H1 (cell line): ENCODE measurements around the gene GALNT17. TPM values are rescaled to one million over a fixed set of nuclear protein-coding genes. Genes with fewer than 3 reads are reported as not detected.

ENCODE experiments used
- CTCF ChIA-PET: fragments of 300-600 bp; sonication (Branson Sonifier 250); formaldehyde crosslinking; loops from one replicate; lab custom pipeline; 2021; ENCODE audit not compliant: partially characterized antibody; lab: Charles Lee
- POLR2A ChIA-PET: fragments of 300-600 bp; sonication (Branson Sonifier 250); formaldehyde crosslinking; loops from one replicate; lab custom pipeline; 2021; ENCODE audit warnings: inconsistent platforms; ENCODE audit not compliant: partially characterized antibody; lab: Charles Lee
- DNase-seq, 2 experiments: peaks; one replicate each; pipeline versions ENCODE4 v3.0.0 to v3.0.0-alpha.2; 2010 to 2022; ENCODE audit warnings: low spot score in 2 of 2, low read depth in 1 of 2, mixed read lengths in 1 of 2
- FAIRE-seq: peaks from 2 replicates; lab custom pipeline; 2011; peaks lifted over from hg19 to GRCh38; lab: Jason Lieb, UNC
- H2AFZ ChIP-seq: 2 replicates; pipeline ENCODE4 v1.8.1; 2012; ENCODE audit warnings: low read length, inconsistent platforms
- H2AK5ac ChIP-seq: 2 replicates; pipeline ENCODE4 v1.6.1; 2013; ENCODE audit warnings: low read depth, low read length
- H2BK120ac ChIP-seq: replicated peaks from 2 replicates; pipeline ENCODE3; 2013; ENCODE audit warnings: low read depth, low read length, inconsistent platforms
- H2BK12ac ChIP-seq: 2 replicates; pipeline ENCODE4 v1.6.1; 2013; ENCODE audit warnings: low read depth, low read length
- H2BK15ac ChIP-seq: 2 replicates; pipeline ENCODE4 v1.6.1; 2013; ENCODE audit warnings: low read length
- H2BK20ac ChIP-seq: 2 replicates; pipeline ENCODE4 v1.6.1; 2013; ENCODE audit warnings: low read length
- H2BK5ac ChIP-seq: 2 replicates; pipeline ENCODE4 v1.6.1; 2013; ENCODE audit warnings: low read depth, low read length
- H3K14ac ChIP-seq: 2 replicates; pipeline ENCODE4 v1.6.1; 2013; ENCODE audit warnings: inconsistent platforms; ENCODE audit not compliant: insufficient read length
- H3K18ac ChIP-seq: 2 replicates; pipeline ENCODE4 v1.6.1; 2013; ENCODE audit warnings: low read length; ENCODE audit errors: extremely low read depth
- H3K23ac ChIP-seq: 2 replicates; pipeline ENCODE4 v1.6.1; 2013; ENCODE audit warnings: inconsistent platforms; ENCODE audit not compliant: insufficient read length
- H3K23me2 ChIP-seq: 2 replicates; pipeline ENCODE4 v1.6.1; 2013; ENCODE audit warnings: low read depth, low read length
- H3K27ac ChIP-seq: 2 replicates; pipeline ENCODE4 v1.6.1; 2011; ENCODE audit warnings: low read depth, low read length, inconsistent platforms
- H3K27me3 ChIP-seq, 4 experiments: replicated peaks in 1 of 4; 1 replicate in 1 of 4; 2 replicates in 3 of 4; pipeline versions ENCODE4 v1.6.1 to v1.8.1; 2011 to 2013; ENCODE audit warnings: low read length in 3 of 4, mild to moderate bottlenecking in 3 of 4, inconsistent platforms in 2 of 4, mixed read lengths in 2 of 4, moderate library complexity in 1 of 4; ENCODE audit not compliant: control insufficient read depth in 3 of 4, insufficient read depth in 3 of 4; ENCODE audit errors: extremely low read depth in 1 of 4
- H3K36me3 ChIP-seq, 4 experiments: 2 replicates each; pipeline versions ENCODE4 v1.6.1 to v1.8.1; 2011 to 2013; ENCODE audit warnings: mild to moderate bottlenecking in 4 of 4, low read length in 3 of 4, moderate library complexity in 2 of 4, control low read depth in 1 of 4, inconsistent platforms in 1 of 4; ENCODE audit not compliant: insufficient read depth in 4 of 4, control insufficient read depth in 2 of 4
- H3K4ac ChIP-seq: replicated peaks from 2 replicates; pipeline ENCODE3; 2013; ENCODE audit warnings: low read length, low read depth, mixed read lengths, inconsistent platforms; ENCODE audit not compliant: insufficient read length
- H3K4me1 ChIP-seq, 4 experiments: replicated peaks in 1 of 4; 1 replicate in 1 of 4; 2 replicates in 3 of 4; pipeline versions ENCODE4 v1.6.1 to v1.8.1; 2011 to 2013; ENCODE audit warnings: low read length in 3 of 4, inconsistent platforms in 2 of 4, mixed read lengths in 1 of 4; ENCODE audit not compliant: insufficient read depth in 4 of 4, control insufficient read depth in 3 of 4
- H3K4me2 ChIP-seq, 2 experiments: 2 replicates each; pipeline versions ENCODE4 v1.6.1 to v1.8.1; 2011 to 2013; ENCODE audit warnings: low read depth in 2 of 2, low read length in 2 of 2, control low read depth in 1 of 2, inconsistent platforms in 1 of 2, mild to moderate bottlenecking in 1 of 2; ENCODE audit not compliant: insufficient read depth in 1 of 2
- H3K4me3 ChIP-seq, 4 experiments: fragments of 200-600, 300-600 bp in 1 of 4; sonication (generic), shearing (Covaris generic), sonication (Bioruptor Twin) in 1 of 4; 2 replicates each; pipeline versions ENCODE4 v1.5.1 to v1.8.1; 2011 to 2016; ENCODE audit warnings: low read length in 4 of 4, low read depth in 3 of 4, control low read depth in 2 of 4, inconsistent platforms in 2 of 4, mild to moderate bottlenecking in 2 of 4, mixed read lengths in 1 of 4, moderate library complexity in 1 of 4; ENCODE audit not compliant: insufficient read depth in 2 of 4; ENCODE audit errors: extremely low read depth in 1 of 4
- H3K56ac ChIP-seq: replicated peaks from 2 replicates; pipeline ENCODE3; 2013; ENCODE audit warnings: low read depth, mild to moderate bottlenecking, mixed read lengths, low read length, inconsistent platforms; ENCODE audit not compliant: insufficient read length
- H3K79me1 ChIP-seq: 2 replicates; pipeline ENCODE4 v1.6.1; 2013; ENCODE audit warnings: low read depth, low read length, control low read depth
- H3K79me2 ChIP-seq, 2 experiments: 2 replicates each; pipeline versions ENCODE4 v1.6.1 to v1.8.1; 2012 to 2013; ENCODE audit warnings: low read length in 2 of 2, mild to moderate bottlenecking in 2 of 2, inconsistent platforms in 1 of 2; ENCODE audit not compliant: insufficient read depth in 2 of 2, control insufficient read depth in 1 of 2
- H3K9ac ChIP-seq, 4 experiments: replicated peaks in 1 of 4; 1 replicate in 1 of 4; 2 replicates in 3 of 4; pipeline versions ENCODE4 v1.6.1 to v1.8.1; 2011 to 2013; ENCODE audit warnings: low read depth in 3 of 4, low read length in 3 of 4, control low read depth in 2 of 4, mild to moderate bottlenecking in 2 of 4, moderate library complexity in 2 of 4, inconsistent platforms in 1 of 4; ENCODE audit errors: extremely low read depth in 1 of 4
- H3K9me3 ChIP-seq, 2 experiments: 2 replicates each; pipeline versions ENCODE4 v1.6.1 to v1.8.1; 2012 to 2013; ENCODE audit warnings: mild to moderate bottlenecking in 2 of 2, moderate library complexity in 2 of 2, control low read depth in 1 of 2, inconsistent platforms in 1 of 2, low read depth in 1 of 2, low read length in 1 of 2, mixed read lengths in 1 of 2; ENCODE audit not compliant: insufficient read depth in 2 of 2
- H4K20me1 ChIP-seq, 2 experiments: replicated peaks in 1 of 2; 2 replicates each; pipeline versions ENCODE3 to v1.8.1; 2011 to 2013; ENCODE audit warnings: inconsistent platforms in 2 of 2, low read length in 2 of 2, mild to moderate bottlenecking in 1 of 2; ENCODE audit not compliant: insufficient read depth in 2 of 2, control insufficient read depth in 1 of 2
- H4K5ac ChIP-seq: 2 replicates; pipeline ENCODE4 v1.6.1; 2013; ENCODE audit warnings: low read length, low read depth, mixed read lengths, inconsistent platforms; ENCODE audit not compliant: insufficient read length
- H4K8ac ChIP-seq: 2 replicates; pipeline ENCODE4 v1.8.0; 2013; ENCODE audit warnings: mild to moderate bottlenecking, moderate library complexity, low read length, inconsistent platforms; ENCODE audit not compliant: insufficient read depth; ENCODE audit errors: extremely low read depth
- H4K91ac ChIP-seq: replicated peaks from 2 replicates; pipeline ENCODE3; 2013; ENCODE audit warnings: low read length, mixed read lengths, inconsistent platforms; ENCODE audit not compliant: insufficient read length
- ATF2 ChIP-seq: IDR thresholded peaks from 2 replicates; pipeline ENCODE4 v1.6.1; 2012; ENCODE audit warnings: low read length, inconsistent platforms
- ATF3 ChIP-seq: IDR thresholded peaks from 2 replicates; pipeline ENCODE4 v1.6.1; 2011; ENCODE audit warnings: low read depth, mild to moderate bottlenecking, low read length; ENCODE audit not compliant: insufficient read depth
- EP300 ChIP-seq, 2 experiments: IDR thresholded peaks; 1 replicate in 1 of 2; 2 replicates in 1 of 2; pipeline ENCODE4 v1.6.1; 2011 to 2012; ENCODE audit warnings: low read depth in 2 of 2, low read length in 2 of 2, mild to moderate bottlenecking in 2 of 2, borderline replicate concordance in 1 of 2, inconsistent platforms in 1 of 2, moderate library complexity in 1 of 2
- EZH2 ChIP-seq: fragments of 200-600 bp; sonication (generic); IDR thresholded peaks from 2 replicates; pipeline ENCODE4 v1.7.1; 2012; ENCODE audit warnings: low read depth, mild to moderate bottlenecking, moderate library complexity, low read length, inconsistent platforms; ENCODE audit not compliant: severe bottlenecking
- GABPA ChIP-seq: IDR thresholded peaks from 2 replicates; pipeline ENCODE4 v1.6.1; 2011; ENCODE audit warnings: mild to moderate bottlenecking, low read length, moderate library complexity, borderline replicate concordance; ENCODE audit not compliant: insufficient read depth
- POLR2A ChIP-seq, 2 experiments: IDR thresholded peaks; 1 replicate in 1 of 2; 2 replicates in 1 of 2; pipeline ENCODE4 v1.6.1; 2011; ENCODE audit warnings: low read depth in 2 of 2, low read length in 2 of 2, mild to moderate bottlenecking in 2 of 2; ENCODE audit errors: control extremely low read depth in 1 of 2
- RBBP5 ChIP-seq: IDR thresholded peaks from 2 replicates; pipeline ENCODE4 v1.7.1; 2012; ENCODE audit warnings: low read depth, mild to moderate bottlenecking, inconsistent platforms, low read length, moderate library complexity, borderline replicate concordance
- RFX5 ChIP-seq: IDR thresholded peaks from 2 replicates; pipeline ENCODE4 v1.6.1; 2011; ENCODE audit warnings: low read depth, low read length, improper control_type of control experiment, borderline replicate concordance
- RNF2 ChIP-seq: fragments of 200-900, 300-1000 bp; sonication (generic); IDR thresholded peaks from 2 replicates; pipeline ENCODE4 v1.7.1; 2016; ENCODE audit warnings: borderline replicate concordance, low read depth, mild to moderate bottlenecking, antibody characterized with exemption, low read length; ENCODE audit not compliant: poor library complexity, severe bottlenecking; ENCODE audit errors: missing control alignments
- SRF ChIP-seq: IDR thresholded peaks from 2 replicates; pipeline ENCODE4 v1.6.1; 2011; ENCODE audit warnings: mild to moderate bottlenecking, low read depth, low read length, moderate library complexity
- TAF1 ChIP-seq: IDR thresholded peaks from 2 replicates; pipeline ENCODE4 v1.6.1; 2011; ENCODE audit warnings: mild to moderate bottlenecking, low read depth, low read length
- WGBS, 2 experiments: shearing (Covaris generic) in 1 of 2; methylation state at CpG; one replicate each; pipeline versions ENCODE4 v1.1.6 to v1.1.7; 2013 to 2015; ENCODE audit warnings: low lambda C conversion rate in 2 of 2, mixed read lengths in 2 of 2, inconsistent platforms in 1 of 2, low coverage in 1 of 2, missing lambda C conversion rate in 1 of 2; ENCODE audit not compliant: insufficient replicate concordance in 2 of 2, insufficient coverage in 1 of 2, insufficient read length in 1 of 2; ENCODE audit errors: extremely low coverage in 1 of 2, missing lambda C conversion rate in 1 of 2; 5-methylcytosine and 5-hydroxymethylcytosine counted together
- polyA plus RNA-seq, 7 experiments: library from polyadenylated mRNA; depleted of rRNA in 3 of 7; stranded (reverse) in 5 of 7; unstranded in 2 of 7; fragments of >200 nt in 5 of 7; fragments of 200-250 nt in 2 of 7; gene quantifications; 1 replicate in 5 of 7; 2 replicates in 1 of 7; 4 replicates in 1 of 7; pipeline versions ENCODE4 v1.2.1 to v1.2.3, GENCODE V29; 2011 to 2013; ENCODE audit warnings: missing spikeins in 2 of 7, mixed read lengths in 2 of 7
- total RNA-seq: library from RNA; stranded (reverse); fragmentation: NEBNext Ultra II Directional; extraction: Animal tissue kit (Norgen Biotek cat#: 25700); gene quantifications from 2 replicates; pipeline ENCODE4 v1.2.1, GENCODE V29; 2021

GALNT17 gene
- total and polyA plus RNA-seq, 2 of the 8 experiments (the other 6 are each of a cell fraction or from before 2014, with no cell fraction given) = 37.7 to 47.0 TPM

GRCh38 chr7:71697400-71697799 is 565.5 kb downstream of the GALNT17 start:
- FAIRE-seq = no peak
- H2AFZ ChIP-seq = no peak overlapping the region
- H3K4me1 ChIP-seq = no peaks in the 10 kb centered on the region
- H4K91ac ChIP-seq = no peak overlapping the region
- H2AK5ac ChIP-seq = no peak overlapping the region
- H2BK20ac ChIP-seq = no peak overlapping the region
- no peak overlapping the region for H2BK15ac ChIP-seq
- H3K14ac ChIP-seq = no peak overlapping the region
- H3K27ac ChIP-seq = no peak overlapping the region
- ChIA-PET POLR2A (interaction anchor here (1.0 to 1.6 kb wide), 2 partner anchors 13 to 25 kb away, joined by 3 read pairs; no protein-coding TSS in a partner anchor), CTCF (interaction anchor here (0.7 to 1.0 kb wide), 2 partner anchors 11 to 666 kb away, joined by 3 read pairs; no protein-coding TSS in a partner anchor)
- H3K9me3 ChIP-seq = 0 out of 4 replicates have a peak, but pooled peaks cover 0 to 2% of the 10 kb centered on the region in 2 experiments
- no peak overlapping the region for H3K18ac ChIP-seq
- no peak overlapping the region for H4K8ac ChIP-seq
- DNase-seq = no peak
- H3K27me3 ChIP-seq = no peaks in the 10 kb centered on the region
- H2BK120ac ChIP-seq = no peak overlapping the region
- H4K20me1 ChIP-seq = no peaks in the 10 kb centered on the region
- no peak overlapping the region for H2BK12ac ChIP-seq
- no peak overlapping the region for H3K4me2 ChIP-seq
- H3K79me2 ChIP-seq = no peaks in the 10 kb centered on the region
- no peak overlapping the region for H3K4me3 ChIP-seq
- WGBS, 2 experiments = 98% methylated on average over 3 of the region's 3 CpGs; no CpG with 5 or more reads in 1 of the 2 experiments
- no peak overlapping the region for H3K9ac ChIP-seq
- H3K23me2 ChIP-seq = no peaks in the 10 kb centered on the region
- H3K56ac ChIP-seq = no peak overlapping the region
- H3K79me1 ChIP-seq = no peaks in the 10 kb centered on the region
- H3K36me3 ChIP-seq = no peaks in the 10 kb centered on the region; a peak in 1 of 8 replicates
- no peak overlapping the region for H3K23ac ChIP-seq
- no peak overlapping the region for H4K5ac ChIP-seq
- no peak overlapping the region for H2BK5ac ChIP-seq
- no peak overlapping the region for H3K4ac ChIP-seq
- TF ChIP-seq SRF = no peak
- TF ChIP-seq TAF1 = no peak
- TF ChIP-seq POLR2A (IDR thresholded peaks at IDR 0.05; ENCODE audit: control extremely low read depth in 1 of 2, low read depth in 2 of 2, low read length in 2 of 2) = no peak
- no peak for TF ChIP-seq ATF2
- TF ChIP-seq RFX5 = no peak
- TF ChIP-seq RNF2 = no peak
- TF ChIP-seq GABPA = no peak
- no peak for TF ChIP-seq EZH2
- no peak for TF ChIP-seq RBBP5
- TF ChIP-seq EP300 (IDR thresholded peaks at IDR 0.05; ENCODE audit: borderline replicate concordance in 1 of 2, low read depth in 2 of 2, low read length in 2 of 2) = no peak
- TF ChIP-seq ATF3 = no peak
